K562 (cell line): ENCODE results near the gene RPL35. TPM values are rescaled to one million over a fixed set of nuclear protein-coding genes. Genes with fewer than 3 reads are reported as not detected.

Experiments
- BCL6 ChIP-seq: fragments of 250-450 bp; sonication (Bioruptor Pico); IDR thresholded peaks from 2 replicates; pipeline ENCODE4 v1.4.0; 2020
- ETS2 ChIP-seq: IDR thresholded peaks from 2 replicates; pipeline ENCODE4 v1.6.1; 2016; ENCODE audit warnings: borderline replicate concordance, missing genetic modification characterization, mild to moderate bottlenecking, moderate library complexity, missing compliant biosample characterization; ENCODE audit not compliant: poor library complexity, severe bottlenecking
- FOXA3 ChIP-seq, 2 experiments: fragments of 450-650 bp in 1 of 2; sonication (generic) in 1 of 2; formaldehyde crosslinking; IDR thresholded peaks in 1 of 2; conservative IDR thresholded peaks in 1 of 2; 2 replicates each; pipeline versions ENCODE4 v1.4.0 to v1.8.0; 2020 to 2022; ENCODE audit warnings: mild to moderate bottlenecking in 2 of 2, missing genetic modification reagents in 1 of 2
- HDAC1 ChIP-seq, 2 experiments: fragments of 450-650 bp; IDR thresholded peaks; 2 replicates each; pipeline ENCODE4 v1.6.1; 2016 to 2017; ENCODE audit warnings: inconsistent platforms in 1 of 2, mild to moderate bottlenecking in 1 of 2, moderate library complexity in 1 of 2
- HDAC6 ChIP-seq: IDR thresholded peaks from 2 replicates; pipeline ENCODE4 v1.6.1; 2012; ENCODE audit warnings: low read depth, mild to moderate bottlenecking, control low read depth, inconsistent platforms, low read length, moderate library complexity
- JUN ChIP-seq, 2 experiments: sonication (generic) in 1 of 2; formaldehyde crosslinking in 1 of 2; IDR thresholded peaks; 2 replicates each; pipeline versions ENCODE4 v1.6.1 to v1.8.0; 2012 to 2022; ENCODE audit warnings: borderline replicate concordance in 2 of 2, mild to moderate bottlenecking in 2 of 2, improper control_type of control experiment in 1 of 2, low read depth in 1 of 2, low read length in 1 of 2, missing genetic modification reagents in 1 of 2
- NFIC ChIP-seq: fragments of 450-650 bp; IDR thresholded peaks from 2 replicates; pipeline ENCODE4 v1.6.1; 2017; ENCODE audit warnings: mild to moderate bottlenecking, inconsistent platforms
- PHTF2 ChIP-seq: fragments of 250-450 bp; sonication (Bioruptor Pico); IDR thresholded peaks from 2 replicates; pipeline ENCODE4 v1.5.0; 2021; ENCODE audit warnings: mild to moderate bottlenecking
- RAD21 ChIP-seq, 2 experiments: fragments of 250-450 bp in 1 of 2; fragments of 450-650 bp in 1 of 2; sonication (Bioruptor Pico) in 1 of 2; formaldehyde crosslinking in 1 of 2; IDR thresholded peaks in 1 of 2; conservative IDR thresholded peaks in 1 of 2; 2 replicates each; pipeline versions ENCODE4 v1.4.0 to v1.8.0; 2020 to 2022; ENCODE audit warnings: mild to moderate bottlenecking in 2 of 2, moderate library complexity in 1 of 2
- TCF15 ChIP-seq: fragments of 250-450 bp; sonication (Bioruptor Pico); IDR thresholded peaks from 2 replicates; pipeline ENCODE4 v1.8.0; 2022; ENCODE audit warnings: moderate library complexity, mild to moderate bottlenecking, inconsistent platforms
- ZNF121 ChIP-seq: sonication (generic); formaldehyde crosslinking; conservative IDR thresholded peaks from 2 replicates; pipeline ENCODE4 v1.8.0; 2022; ENCODE audit warnings: missing genetic modification reagents
- ZNF232 ChIP-seq: sonication (generic); formaldehyde crosslinking; IDR thresholded peaks from 2 replicates; pipeline ENCODE4 v1.8.0; 2022; ENCODE audit warnings: mild to moderate bottlenecking, missing genetic modification reagents
- ZNF311 ChIP-seq: fragments of 250-450 bp; sonication (Bioruptor Pico); IDR thresholded peaks from 2 replicates; pipeline ENCODE4 v1.4.0; 2020; ENCODE audit warnings: mild to moderate bottlenecking, moderate library complexity
- ZNF589 ChIP-seq: fragments of 200-800 bp; sonication (Bioruptor generic); IDR thresholded peaks from 2 replicates; pipeline ENCODE4 v1.6.1; 2016; ENCODE audit warnings: low read depth, missing genetic modification characterization, missing compliant biosample characterization
- polyA plus RNA-seq, 8 experiments: library from polyadenylated mRNA; depleted of rRNA in 4 of 8; stranded (reverse) in 5 of 8; unstranded in 3 of 8; fragments of >200 nt; fragmentation: Nextera tagmentation in 2 of 8; fragmentation: Illumina TruSeq in 1 of 8; extraction: Ambion mirVana in 2 of 8; extraction: Trizol in 1 of 8; gene quantifications; 2 replicates each; pipeline versions ENCODE4 v1.2.1 to v1.2.3, GENCODE V29; 2011 to 2014; ENCODE audit warnings: inconsistent platforms in 1 of 8, missing spikeins in 1 of 8
- total RNA-seq, 7 experiments: library from RNA; depleted of rRNA in 6 of 7; stranded (reverse); fragments of >200 nt in 6 of 7; fragmentation: Illumina TruSeq in 2 of 7; extraction: Trizol in 2 of 7; gene quantifications; 2 replicates each; pipeline versions ENCODE4 v1.2.1 to v1.2.3, GENCODE V29; 2011 to 2021; ENCODE audit warnings: low replicate concordance in 1 of 7
- TF ChIP-seq, protein P1 (sequence below): sonication (generic); formaldehyde crosslinking; IDR thresholded peaks from 2 replicates; pipeline ENCODE4 v1.8.0; 2022; ENCODE audit warnings: mild to moderate bottlenecking, missing genetic modification reagents, borderline replicate concordance
- TF ChIP-seq, protein P2 (sequence below): fragments of 450-650 bp; IDR thresholded peaks from 2 replicates; pipeline ENCODE4 v1.7.1; 2018; ENCODE audit warnings: mild to moderate bottlenecking, low read depth; ENCODE audit not compliant: partially characterized antibody
- TF ChIP-seq, protein P3 (sequence below): fragments of 450-650 bp; IDR thresholded peaks from 2 replicates; pipeline ENCODE4 v1.7.0; 2016; ENCODE audit warnings: borderline replicate concordance

RPL35 gene
- total and polyA plus RNA-seq, 9 of the 15 experiments (the other 6 are each of a cell fraction or from before 2014, with no cell fraction given): 1,755 to 5,101 (median 3,405) TPM

DNA sequence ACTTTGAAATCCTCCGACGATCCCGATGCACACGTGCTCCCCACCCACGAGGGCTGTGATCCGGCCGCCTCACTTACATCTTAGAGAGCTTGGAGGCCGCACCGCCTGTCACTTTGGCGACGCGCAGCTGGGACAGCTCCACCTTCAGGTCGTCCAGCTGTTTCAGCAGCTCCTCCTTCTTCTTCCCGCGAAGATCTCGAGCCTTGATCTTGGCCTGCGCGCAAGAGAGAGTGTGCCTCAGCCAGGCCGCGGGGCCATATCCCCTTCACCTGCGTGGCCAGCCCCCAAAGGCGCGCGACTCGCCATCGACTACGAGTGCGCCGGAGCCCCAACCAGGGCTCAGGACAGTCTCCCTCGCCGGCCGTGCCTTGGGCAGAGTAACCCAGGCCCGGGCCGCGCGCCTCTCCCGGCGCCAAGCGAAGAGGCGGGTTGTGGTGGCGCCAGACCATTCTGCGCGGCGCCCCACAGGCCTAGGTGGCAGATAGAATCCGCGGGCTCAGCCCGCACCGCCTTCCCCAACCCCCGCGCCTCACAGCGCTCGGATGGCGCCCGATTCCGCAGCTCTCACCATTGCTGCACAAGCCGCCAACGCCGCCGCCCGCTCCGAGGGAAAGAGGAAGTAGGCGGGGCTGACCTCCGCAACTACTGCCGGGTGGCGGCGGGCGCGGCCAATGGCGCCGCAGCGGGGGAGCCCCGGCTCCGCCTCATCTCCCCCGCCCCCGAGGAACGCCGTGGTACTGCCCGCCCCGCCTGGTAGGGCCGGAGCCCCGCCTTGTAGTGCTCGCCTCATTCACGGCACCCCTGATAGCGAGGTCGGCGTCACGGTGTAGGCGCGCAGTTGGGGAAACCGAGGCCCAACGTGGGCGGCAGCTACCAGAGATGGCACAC is at the start of gene RPL35, which contains the start of gene ARPC5L (continued):
- peak in 1 of 2 experiments; percentile 40; a peak in 1 of 4 replicates for TF ChIP-seq FOXA3 (CRISPR knock-in tag; conservative IDR thresholded peaks at IDR 0.05 in 1 of 2, IDR thresholded peaks at IDR 0.05 in 1 of 2)
- no peak for TF ChIP-seq ZNF589
- TF ChIP-seq ETS2 (tag): no peak
- TF ChIP-seq ZNF121: no peak
- TF ChIP-seq HDAC6: 0 out of 2 replicates have a peak, but pooled peaks have one; percentile 40
- TF ChIP-seq NFIC: no peak; the same call in none of the 2 replicates
- TF ChIP-seq JUN (IDR thresholded peaks at IDR 0.05; ENCODE audit: borderline replicate concordance, low read depth, low read length): peak; percentile 28; the same call in 1 of the 2 replicates
- peak; percentile 68; the same call in 1 of the 2 replicates for TF ChIP-seq JUN (CRISPR knock-in tag; IDR thresholded peaks at IDR 0.05; ENCODE audit: borderline replicate concordance)
- TF ChIP-seq RAD21 (CRISPR knock-in tag; conservative IDR thresholded peaks at IDR 0.05 in 1 of 2, IDR thresholded peaks at IDR 0.05 in 1 of 2): no peak
- no peak for TF ChIP-seq TCF15 (CRISPR knock-in tag)
- no peak for TF ChIP-seq ZNF232 (CRISPR knock-in tag)
- TF ChIP-seq BCL6 (CRISPR knock-in tag): no peak
- TF ChIP-seq, protein P1, sequence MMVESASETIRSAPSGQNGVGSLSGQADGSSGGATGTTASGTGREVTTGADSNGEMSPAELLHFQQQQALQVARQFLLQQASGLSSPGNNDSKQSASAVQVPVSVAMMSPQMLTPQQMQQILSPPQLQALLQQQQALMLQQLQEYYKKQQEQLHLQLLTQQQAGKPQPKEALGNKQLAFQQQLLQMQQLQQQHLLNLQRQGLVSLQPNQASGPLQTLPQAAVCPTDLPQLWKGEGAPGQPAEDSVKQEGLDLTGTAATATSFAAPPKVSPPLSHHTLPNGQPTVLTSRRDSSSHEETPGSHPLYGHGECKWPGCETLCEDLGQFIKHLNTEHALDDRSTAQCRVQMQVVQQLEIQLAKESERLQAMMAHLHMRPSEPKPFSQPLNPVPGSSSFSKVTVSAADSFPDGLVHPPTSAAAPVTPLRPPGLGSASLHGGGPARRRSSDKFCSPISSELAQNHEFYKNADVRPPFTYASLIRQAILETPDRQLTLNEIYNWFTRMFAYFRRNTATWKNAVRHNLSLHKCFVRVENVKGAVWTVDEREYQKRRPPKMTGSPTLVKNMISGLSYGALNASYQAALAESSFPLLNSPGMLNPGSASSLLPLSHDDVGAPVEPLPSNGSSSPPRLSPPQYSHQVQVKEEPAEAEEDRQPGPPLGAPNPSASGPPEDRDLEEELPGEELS: no peak
- no peak for TF ChIP-seq ZNF311 (CRISPR knock-in tag)
- TF ChIP-seq, protein P2, sequence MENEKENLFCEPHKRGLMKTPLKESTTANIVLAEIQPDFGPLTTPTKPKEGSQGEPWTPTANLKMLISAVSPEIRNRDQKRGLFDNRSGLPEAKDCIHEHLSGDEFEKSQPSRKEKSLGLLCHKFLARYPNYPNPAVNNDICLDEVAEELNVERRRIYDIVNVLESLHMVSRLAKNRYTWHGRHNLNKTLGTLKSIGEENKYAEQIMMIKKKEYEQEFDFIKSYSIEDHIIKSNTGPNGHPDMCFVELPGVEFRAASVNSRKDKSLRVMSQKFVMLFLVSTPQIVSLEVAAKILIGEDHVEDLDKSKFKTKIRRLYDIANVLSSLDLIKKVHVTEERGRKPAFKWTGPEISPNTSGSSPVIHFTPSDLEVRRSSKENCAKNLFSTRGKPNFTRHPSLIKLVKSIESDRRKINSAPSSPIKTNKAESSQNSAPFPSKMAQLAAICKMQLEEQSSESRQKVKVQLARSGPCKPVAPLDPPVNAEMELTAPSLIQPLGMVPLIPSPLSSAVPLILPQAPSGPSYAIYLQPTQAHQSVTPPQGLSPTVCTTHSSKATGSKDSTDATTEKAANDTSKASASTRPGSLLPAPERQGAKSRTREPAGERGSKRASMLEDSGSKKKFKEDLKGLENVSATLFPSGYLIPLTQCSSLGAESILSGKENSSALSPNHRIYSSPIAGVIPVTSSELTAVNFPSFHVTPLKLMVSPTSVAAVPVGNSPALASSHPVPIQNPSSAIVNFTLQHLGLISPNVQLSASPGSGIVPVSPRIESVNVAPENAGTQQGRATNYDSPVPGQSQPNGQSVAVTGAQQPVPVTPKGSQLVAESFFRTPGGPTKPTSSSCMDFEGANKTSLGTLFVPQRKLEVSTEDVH: peak; percentile 65
- TF ChIP-seq, protein P3, sequence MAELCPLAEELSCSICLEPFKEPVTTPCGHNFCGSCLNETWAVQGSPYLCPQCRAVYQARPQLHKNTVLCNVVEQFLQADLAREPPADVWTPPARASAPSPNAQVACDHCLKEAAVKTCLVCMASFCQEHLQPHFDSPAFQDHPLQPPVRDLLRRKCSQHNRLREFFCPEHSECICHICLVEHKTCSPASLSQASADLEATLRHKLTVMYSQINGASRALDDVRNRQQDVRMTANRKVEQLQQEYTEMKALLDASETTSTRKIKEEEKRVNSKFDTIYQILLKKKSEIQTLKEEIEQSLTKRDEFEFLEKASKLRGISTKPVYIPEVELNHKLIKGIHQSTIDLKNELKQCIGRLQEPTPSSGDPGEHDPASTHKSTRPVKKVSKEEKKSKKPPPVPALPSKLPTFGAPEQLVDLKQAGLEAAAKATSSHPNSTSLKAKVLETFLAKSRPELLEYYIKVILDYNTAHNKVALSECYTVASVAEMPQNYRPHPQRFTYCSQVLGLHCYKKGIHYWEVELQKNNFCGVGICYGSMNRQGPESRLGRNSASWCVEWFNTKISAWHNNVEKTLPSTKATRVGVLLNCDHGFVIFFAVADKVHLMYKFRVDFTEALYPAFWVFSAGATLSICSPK: no peak
- peak in 1 of 2 experiments; percentile 78; a peak in 1 of 4 replicates for TF ChIP-seq HDAC1 (IDR thresholded peaks at IDR 0.05)
- TF ChIP-seq PHTF2 (CRISPR knock-in tag): no peak
